Amniotic stem cell (primary cell): ENCODE data around the gene MLLT6.

Experiments used
- DNase-seq: peaks from one replicate; lab custom pipeline; 2025; lab: John Stamatoyannopoulos, UW

Gene MLLT6

DNA sequence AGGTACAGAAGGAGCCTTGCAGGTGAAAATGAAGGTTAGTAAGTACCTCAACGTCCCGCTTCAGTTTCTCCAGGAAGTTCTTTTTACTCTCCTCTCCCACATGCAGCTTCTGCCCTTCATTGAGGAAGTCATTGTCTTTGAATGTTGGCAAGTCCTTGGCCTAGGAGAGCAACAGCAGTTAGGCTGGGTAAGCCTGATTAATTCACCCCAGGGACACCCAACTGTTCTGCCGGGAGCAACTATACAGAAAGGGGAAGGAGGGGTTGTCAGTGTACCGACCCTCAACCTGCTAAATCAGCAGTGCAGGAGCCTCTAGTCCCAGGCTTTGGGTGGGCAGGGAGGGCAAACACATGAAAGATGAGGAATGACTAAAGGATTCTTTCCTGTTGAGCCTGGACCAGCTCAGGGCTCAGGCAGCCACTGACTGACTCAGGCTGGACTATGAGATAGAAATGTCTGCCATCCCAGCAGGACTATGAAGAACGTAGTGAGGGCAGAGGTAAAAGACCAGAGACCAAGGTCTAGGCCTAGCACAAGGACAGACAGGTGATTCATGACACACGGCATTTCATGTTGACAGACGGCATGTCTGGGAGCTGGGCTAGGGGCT lies 72.7 kb downstream of the MLLT6 start:
- no peak for DNase-seq
